HG02870 (cell line): ENCODE measurements around the gene PLG.
"Not testable (repeated sequence)": the region's sequence is repeated elsewhere in the genome, so short reads cannot be mapped to it uniquely, and the experiment has no call there.

Experiments used
- ATAC-seq: cut with Tn5 transposase; IDR thresholded peaks from one replicate; pipeline ENCODE4 v1.9.1; 2021; ENCODE audit warnings: mild to moderate bottlenecking, moderate library complexity; ENCODE audit not compliant: unreplicated experiment

PLG gene

DNA sequence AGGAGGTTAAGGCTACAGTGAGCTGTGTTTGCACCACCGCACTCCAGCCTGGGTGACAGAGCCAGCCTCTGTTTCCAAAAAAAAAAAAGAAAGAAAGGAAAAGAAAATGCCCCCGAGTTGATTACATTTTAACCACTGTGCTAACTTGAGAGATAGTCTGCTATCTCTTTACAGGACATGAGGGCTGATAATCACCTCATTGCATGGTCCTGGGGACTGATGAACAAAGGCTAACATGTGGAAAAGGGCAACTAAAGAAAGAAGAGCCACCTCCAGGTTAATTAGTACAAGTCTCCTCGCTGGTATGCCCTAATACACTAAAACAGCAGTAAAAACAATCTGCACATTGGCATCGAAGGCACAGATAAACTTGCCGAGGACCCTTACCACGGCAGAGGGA lies 4.2 kb upstream of the PLG start:
- ATAC-seq = no peak

DNA sequence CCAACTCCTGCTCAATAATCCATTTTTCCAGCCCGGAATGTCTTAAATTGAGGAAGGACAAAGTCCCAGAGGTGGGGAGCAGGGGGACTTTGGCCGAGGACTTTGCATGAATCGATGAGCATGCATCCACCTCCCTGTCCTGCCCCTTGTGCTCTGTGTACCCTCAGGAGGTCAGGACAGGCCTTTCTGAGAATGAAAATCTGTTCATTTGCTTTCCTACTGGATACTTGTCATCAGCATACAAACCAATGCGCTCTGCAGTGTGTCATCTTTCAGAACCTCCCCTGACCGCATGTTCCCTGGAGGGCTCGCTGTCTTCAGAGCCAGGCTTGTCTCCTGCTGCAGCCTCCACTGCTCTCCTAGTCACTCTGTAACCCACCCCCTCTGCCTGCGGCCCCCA lies 2.6 kb downstream of the PLG start:
- not testable (repeated sequence) for ATAC-seq

DNA sequence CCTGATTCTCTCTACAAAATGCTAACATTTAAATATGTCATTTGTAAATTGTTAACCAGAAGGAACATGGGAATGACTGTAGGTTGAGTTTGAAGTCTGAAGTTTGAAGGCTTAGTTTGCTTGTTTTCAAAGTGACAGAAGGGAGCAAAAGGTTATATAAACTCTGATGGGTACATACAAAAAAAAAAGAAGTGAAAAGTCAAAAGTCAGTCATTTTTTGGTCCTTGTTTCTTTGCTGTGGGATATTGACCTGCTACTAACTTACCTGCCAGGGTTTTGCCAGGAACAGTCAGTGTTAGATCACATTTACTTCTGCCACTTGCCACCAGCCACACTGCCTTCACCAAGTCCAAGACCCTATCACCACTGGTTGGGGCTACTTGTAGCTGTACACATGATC lies 6.9 kb downstream of the PLG start:
- not testable (repeated sequence) for ATAC-seq

DNA sequence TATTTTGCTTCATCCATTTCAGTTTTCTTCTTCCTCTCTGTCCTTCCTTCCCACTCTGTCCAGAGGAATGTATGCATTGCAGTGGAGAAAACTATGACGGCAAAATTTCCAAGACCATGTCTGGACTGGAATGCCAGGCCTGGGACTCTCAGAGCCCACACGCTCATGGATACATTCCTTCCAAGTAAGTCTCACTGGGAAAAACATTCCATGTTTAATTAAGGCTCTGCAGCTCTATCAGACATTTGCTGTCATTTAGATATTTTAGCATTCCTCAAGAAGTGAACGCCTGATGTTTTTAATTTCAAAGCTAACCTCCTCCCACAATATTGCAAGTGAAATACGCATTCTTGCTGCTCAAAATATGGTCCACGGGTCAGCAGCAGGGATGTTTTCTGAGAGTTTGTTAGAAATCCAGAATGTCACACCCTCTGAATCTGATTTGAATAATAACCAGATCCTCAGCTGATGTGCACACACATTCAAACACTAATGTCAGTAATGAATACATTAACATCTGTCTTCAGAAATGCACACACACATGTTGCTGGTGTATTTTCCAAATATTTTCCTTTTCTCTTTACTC lies 12.8 kb downstream of the PLG start:
- no peak for ATAC-seq

DNA sequence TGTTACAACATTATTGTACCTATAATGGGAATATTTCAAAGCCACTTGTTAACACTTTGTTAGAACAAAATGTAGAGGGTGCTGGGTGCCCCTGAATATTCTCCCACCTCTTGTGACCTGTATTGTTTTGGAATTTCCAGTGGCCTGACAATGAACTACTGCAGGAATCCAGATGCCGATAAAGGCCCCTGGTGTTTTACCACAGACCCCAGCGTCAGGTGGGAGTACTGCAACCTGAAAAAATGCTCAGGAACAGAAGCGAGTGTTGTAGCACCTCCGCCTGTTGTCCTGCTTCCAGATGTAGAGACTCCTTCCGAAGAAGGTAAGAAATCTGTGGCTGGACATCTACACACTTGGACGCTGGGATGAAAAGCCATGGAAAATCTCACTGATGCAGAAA lies 28.9 kb downstream of the PLG start:
- ATAC-seq = no peak

DNA sequence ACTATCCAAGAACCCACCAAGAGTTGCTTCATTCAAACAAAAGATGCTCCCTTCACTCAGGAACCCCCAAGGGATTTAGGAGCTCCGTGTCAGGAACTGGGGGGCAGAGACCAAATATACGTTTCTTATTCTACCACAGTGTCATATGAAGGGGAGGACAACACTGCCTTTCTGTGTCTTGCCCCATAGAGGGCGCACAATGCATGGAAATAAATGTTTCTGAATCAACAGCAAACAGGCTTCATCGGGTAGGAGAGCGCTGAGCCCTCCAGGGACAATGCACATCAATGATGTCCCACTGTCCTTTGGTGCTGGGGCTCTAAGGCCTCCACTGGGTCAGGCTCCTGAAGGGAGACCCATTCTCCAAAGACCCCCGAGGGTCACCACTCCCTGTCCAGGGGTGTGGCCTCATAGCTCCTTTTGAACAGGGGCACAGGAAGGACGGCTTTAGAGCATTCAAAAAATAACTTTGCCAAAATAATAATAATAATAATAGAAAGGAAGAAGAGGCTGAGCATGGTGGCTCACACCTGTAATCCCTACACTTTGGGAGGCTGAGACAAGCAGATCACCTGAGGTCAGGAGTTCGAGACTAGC lies 31.1 kb downstream of the PLG start:
- peak; percentile 53 for ATAC-seq

DNA sequence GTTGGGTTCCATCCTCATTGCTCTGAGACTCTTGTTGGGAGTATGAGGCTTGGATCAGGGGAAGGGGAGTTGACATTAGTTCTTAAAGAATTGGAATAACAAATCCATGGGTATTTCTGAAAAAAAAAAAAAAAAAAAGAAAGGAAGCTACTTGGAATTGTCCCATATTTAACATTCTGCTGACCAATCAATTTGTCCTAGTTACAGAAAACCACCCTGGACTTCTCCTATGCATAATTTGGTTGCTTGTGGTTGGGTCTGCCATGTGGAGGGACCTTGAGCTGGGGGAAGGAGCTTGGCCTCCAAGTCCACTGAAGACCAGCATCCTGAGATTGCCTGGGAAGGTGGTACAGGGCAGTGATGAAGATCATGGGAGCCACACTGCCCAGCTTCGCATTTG lies 32.6 kb downstream of the PLG start:
- no peak for ATAC-seq

DNA sequence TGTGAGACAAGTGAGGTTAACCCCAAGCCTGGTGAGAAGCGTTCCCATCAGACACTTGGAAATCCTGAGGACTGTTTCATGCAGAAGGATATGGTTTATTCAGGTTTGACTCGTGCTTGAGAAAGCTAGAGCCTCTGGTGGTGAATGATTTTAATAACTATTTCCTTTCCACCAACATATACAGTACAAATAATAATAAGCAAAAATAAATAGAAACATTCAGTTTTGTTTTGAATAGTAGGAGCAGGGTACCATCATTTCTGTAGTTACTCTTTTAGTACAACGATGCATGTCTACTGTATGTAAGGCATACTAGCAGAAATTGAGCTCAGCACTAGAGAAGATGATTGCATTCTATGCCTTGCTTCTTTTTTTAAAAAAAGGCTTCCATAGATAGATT lies 33.5 kb downstream of the PLG start:
- ATAC-seq = peak; percentile 90

DNA sequence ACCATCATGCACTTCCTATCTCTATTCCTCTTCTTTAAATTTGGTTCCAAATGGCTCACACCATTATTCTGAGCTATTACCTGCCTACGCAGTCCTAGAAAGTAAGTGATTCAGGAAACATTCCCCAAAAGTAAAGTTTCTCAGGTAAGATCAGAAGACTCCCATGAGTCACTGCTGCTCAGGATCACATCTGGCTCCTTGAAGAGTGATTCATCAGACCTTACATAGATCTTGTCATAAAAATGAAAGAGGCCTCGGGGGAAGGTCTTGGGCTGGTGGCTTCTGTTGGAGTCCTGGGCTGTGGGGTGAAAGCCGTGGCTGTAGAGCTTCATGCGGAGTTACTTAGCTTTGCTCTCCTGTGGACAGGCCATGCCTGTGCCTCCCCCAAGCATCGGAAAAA lies 35.9 kb downstream of the PLG start:
- no peak for ATAC-seq

DNA sequence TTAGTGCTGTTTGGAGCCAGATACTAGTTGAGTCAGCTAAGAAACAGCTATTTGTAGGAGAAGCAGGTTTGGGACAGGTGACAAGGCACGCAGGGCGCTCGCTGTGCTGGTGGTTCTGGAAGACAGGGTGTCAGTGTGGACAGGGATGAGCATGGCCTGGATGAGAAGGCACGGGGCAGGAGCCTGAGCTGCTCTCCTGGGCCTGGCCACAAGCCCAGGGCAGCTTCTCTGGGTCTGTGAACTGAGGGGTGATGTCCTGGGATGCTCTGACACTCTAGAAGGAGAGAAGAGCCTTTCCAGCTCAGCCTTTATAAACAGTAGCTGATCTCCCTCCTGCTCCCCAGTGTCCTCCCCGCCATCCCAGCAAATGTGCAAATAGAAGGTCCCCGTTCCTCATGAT lies 37.9 kb downstream of the PLG start:
- ATAC-seq = no peak

DNA sequence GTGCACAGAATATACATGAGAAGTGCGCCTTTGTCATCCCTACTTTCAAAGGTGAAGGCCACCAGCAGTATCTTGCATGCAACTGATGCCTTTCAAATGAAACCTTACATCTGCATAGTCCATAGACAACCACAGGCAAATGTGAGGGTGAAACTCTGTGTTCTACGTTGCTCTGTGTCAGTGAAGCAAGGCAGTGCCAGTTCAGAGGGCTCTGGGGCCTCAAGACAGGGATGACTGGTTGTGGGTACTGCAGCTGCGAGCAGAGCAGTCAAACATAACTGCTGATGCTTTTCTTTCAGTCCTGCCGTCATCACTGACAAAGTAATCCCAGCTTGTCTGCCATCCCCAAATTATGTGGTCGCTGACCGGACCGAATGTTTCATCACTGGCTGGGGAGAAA lies 39.0 kb downstream of the PLG start:
- ATAC-seq = peak; percentile 98

DNA sequence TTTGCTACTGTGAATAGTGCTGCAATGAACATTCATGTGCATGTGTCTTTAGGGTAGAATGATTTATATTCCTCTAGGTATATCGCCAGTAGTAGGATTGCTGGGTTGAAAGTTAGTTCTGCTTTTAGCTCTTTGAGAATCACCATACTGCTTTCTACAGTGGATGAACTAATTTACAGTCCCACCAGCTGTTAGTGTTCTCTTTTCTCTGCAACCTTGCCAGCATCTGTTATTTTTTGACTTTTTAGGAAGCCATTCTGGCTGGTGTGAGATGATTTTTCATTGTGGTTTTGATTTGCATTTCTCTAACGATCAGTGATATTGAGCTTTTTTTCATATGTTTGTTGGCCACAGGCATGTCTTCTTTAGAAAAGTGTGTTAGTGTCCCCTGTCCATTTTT lies 40.0 kb downstream of the PLG start:
- peak; percentile 32 for ATAC-seq

DNA sequence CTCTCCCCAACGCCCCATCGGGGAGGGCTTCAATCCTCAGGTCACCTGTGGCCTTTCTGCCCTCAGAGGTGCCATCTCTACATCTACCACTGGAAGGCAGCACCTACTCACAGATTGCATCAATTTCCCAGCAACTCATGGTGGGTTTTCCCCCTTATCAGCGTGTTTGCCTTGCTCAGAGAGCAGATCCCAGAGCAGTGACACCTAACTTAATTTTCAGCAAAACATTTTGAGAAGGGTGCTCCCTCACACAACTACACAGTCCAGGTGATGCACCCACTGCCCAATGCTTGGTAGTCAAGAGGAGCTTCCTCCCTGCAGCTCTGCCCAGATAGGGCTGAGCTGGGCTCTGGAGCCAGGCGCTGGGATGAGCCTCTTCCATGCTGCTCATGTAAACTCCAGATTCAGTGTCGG lies 48.2 kb downstream of the PLG start:
- ATAC-seq = peak; percentile 90

DNA sequence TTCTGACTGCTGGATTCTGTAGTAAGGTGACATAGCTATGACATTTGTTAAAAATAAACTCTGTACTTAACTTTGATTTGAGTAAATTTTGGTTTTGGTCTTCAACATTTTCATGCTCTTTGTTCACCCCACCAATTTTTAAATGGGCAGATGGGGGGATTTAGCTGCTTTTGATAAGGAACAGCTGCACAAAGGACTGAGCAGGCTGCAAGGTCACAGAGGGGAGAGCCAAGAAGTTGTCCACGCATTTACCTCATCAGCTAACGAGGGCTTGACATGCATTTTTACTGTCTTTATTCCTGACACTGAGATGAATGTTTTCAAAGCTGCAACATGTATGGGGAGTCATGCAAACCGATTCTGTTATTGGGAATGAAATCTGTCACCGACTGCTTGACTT lies 51.2 kb downstream of the PLG start:
- not testable (repeated sequence) for ATAC-seq

DNA sequence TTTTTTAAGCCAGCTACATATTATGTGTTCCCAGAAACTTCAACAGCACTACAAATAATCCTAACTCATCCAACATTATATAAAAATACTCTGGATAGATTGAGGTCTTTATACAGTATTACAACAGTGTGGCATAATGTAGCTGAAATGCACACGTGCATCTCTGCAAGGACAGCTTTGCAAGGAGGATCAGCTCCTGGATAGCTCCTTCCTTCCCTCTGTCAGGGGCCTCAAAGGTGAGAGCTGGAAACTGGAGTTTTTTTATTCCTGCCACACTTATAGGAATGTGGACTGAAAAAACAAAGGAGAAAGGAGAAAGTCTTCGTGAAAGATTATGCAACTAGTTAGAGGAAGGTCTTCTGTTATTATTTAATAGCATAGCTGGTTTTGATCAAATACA lies 53.1 kb downstream of the PLG start:
- ATAC-seq = no peak

DNA sequence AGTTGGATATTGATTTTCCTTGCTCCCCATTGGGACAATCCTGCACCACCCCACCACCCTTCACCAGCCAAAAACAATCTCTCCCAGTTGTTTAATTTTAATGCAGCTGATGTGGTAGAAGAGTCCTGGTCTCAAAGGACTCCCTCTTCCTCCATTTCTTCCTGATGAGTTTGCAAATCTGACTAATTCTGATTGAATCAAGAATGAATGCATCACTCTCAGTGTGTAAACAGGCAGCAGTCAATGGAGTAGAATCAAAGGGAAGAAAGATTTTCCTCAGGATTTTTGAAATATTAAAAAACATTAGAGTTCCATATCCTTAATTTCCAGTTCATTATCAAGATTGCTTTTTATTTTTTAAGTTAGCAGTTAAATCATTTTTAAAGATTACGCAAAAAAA lies 54.0 kb downstream of the PLG start:
- no peak for ATAC-seq

DNA sequence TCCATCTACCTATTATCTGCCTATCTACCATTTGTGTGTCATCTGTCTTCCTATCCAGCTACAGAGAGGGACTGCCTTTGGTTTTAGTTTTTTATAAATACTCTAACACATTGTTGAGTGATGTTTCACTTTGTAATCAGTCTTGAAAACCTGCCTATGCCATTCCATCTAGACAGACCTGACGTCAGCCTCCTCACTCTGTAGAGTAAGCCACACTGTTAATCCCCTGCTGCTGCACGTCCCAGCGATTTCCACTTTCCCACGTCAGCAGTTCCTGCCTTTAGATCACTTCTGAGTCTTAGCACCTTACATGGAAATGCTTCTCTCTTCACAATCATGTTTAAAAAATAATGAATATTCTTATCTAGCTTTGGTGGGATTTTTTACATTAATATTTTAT lies 54.8 kb downstream of the PLG start:
- no peak for ATAC-seq

DNA sequence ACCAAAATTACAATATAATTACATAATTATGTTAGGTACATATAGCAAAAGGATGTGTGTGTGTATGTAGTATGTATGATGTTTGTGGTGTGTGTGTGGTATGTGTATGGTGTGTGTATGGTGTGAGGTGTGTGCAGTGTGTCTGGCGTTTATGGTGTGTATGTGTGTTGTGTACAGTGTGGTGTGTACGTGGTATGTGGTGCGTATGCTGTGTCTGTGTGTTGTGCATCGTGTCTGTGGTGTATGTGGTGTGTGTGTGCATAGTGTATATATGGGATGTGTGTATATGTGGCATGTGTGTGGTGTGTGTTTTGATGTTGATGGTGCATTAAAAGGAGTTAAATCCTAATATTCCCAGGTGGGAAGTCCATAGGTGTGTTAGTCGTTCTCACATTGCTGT lies 62.8 kb downstream of the PLG start:
- ATAC-seq = no peak

DNA sequence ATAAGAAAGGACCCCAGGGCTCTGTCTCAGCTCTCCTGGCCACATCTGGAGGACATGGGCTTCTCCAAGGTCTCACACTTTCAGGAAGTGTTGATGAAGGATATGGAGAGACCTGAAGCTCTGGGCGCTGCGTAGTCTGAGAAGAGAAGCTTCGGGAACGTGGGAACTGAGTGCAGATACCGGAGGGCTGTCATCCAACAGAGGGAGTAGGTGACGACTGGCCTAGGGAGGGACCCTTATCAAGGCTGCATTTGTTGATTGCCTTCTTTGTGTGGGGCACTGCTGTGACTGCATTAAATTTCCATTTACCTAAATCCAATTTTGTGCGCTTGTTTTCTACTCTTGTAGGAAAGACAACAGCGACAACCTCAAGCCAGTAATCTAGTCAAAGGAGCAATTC lies 63.4 kb downstream of the PLG start:
- ATAC-seq = no peak

DNA sequence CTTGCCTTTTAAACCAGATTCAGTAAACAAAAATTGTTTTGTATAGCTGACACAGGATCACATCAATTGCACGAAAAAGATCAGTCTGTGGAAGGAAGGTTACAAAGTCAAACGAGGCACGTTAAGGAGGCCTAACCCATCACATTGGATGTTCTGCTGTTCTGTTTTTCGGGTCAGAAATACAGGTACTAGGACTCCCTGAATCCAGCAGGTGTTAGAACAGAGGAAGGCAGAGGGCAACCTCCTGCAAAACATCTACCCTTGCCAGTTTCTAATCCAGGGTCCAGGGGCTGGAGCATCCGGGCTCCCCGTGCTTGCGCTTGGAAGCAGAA lies 64.6 kb downstream of the PLG start:
- ATAC-seq = peak; percentile 7

DNA sequence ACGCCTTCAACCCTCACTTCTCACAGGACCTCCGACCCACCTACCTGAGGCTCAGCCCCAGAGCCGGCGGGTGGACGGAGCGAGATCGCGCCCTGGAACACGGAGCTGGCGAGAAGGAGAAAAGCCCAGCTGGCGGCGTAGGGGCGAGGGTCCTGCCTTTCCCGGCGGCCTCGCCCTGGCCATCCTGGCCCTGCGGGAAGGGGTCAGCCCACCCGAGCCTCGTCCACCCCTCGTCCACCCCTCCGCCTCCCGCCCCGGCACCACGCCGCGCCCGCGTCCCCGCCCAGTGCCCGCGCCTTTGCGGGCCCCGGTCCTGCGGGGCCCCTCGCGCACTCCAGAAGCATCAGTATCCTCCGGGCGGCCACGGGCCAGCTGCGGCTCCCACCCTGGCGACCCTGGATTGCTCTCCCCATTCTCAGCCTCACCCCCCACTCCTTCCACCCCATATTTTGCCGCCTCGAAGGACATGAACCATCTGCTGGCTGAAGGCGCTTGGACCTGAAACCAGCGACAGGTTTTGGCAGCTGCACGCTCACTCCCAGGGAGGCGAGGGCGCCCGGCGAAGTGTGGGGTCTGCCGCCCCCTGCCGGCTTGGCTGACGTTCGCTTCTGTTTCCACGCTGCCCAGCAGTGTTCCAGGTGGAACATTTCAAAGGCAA lies 65.1 kb downstream of the PLG start:
- peak; percentile 87 for ATAC-seq

DNA sequence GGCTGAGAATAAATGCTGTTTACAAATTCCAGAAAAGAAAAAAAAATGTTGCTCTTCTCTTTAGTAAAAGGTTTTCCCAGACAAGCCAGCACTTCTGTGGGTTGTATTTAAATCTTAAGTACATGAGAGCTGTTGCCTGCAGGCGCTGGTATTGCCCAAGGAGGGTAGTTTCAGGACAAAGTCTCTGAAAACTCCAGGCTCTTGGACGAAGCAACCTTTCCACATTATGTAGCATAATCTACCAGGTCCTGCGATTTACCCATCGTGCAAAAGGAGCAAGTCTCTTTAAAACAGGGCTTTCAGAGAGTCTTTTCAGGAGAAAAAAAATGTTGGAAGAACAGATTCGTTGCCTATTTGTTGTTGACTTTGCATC lies 65.6 kb downstream of the PLG start:
- ATAC-seq = peak; percentile 10

DNA sequence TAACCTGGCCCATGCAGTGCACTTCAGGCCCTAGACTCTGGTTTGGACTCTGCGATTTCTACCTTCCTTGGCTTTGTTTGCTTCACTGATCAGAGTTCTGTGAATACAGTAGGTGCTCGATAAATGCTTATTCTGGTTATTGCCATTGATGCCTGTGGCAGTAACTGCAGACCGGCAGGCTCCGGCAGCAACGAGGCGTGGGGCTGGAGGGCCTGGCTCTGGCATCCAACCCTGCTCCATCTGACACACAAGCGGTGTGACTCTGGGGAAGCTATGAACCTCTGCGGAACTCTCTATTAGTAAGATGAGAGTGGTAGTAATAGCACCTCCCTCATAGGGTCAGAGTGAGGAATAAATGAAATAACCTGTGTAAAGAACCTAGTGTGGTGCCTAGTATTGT lies 66.1 kb downstream of the PLG start:
- no peak for ATAC-seq
